H9 (cell line): Measurements from ENCODE around the gene ZNF709. TPM values are rescaled to one million over a fixed set of nuclear protein-coding genes. Genes with fewer than 3 reads are reported as not detected.

Source experiments
- DNase-seq: peaks from one replicate; pipeline ENCODE4 v3.0.0-alpha.2; 2017
- H2AFZ ChIP-seq: one replicate; pipeline ENCODE4 v1.6.1; 2013; ENCODE audit warnings: mild to moderate bottlenecking, low read length, control low read depth, moderate library complexity
- H2AK5ac ChIP-seq: 2 replicates; pipeline ENCODE4 v1.6.1; 2013; ENCODE audit warnings: low read length, control low read depth, mixed read lengths; ENCODE audit not compliant: insufficient read length
- H2BK120ac ChIP-seq: one replicate; pipeline ENCODE4 v1.6.1; 2013; ENCODE audit warnings: low read depth, mild to moderate bottlenecking, low read length, control low read depth, inconsistent platforms; ENCODE audit not compliant: poor library complexity, severe bottlenecking
- H2BK12ac ChIP-seq: 2 replicates; pipeline ENCODE4 v1.6.1; 2013; ENCODE audit warnings: low read length, control low read depth, mixed read lengths, low read depth; ENCODE audit not compliant: insufficient read length
- H2BK15ac ChIP-seq: 2 replicates; pipeline ENCODE4 v1.6.1; 2013; ENCODE audit warnings: low read depth, low read length, control low read depth
- H2BK20ac ChIP-seq: one replicate; pipeline ENCODE4 v1.6.1; 2013; ENCODE audit warnings: low read depth, mild to moderate bottlenecking, low read length, control low read depth, inconsistent platforms; ENCODE audit not compliant: poor library complexity, severe bottlenecking
- H2BK5ac ChIP-seq: 2 replicates; pipeline ENCODE4 v1.6.1; 2013; ENCODE audit warnings: low read length, control low read depth, mixed read lengths; ENCODE audit not compliant: insufficient read length
- H3K14ac ChIP-seq: 2 replicates; pipeline ENCODE4 v1.6.1; 2013; ENCODE audit warnings: low read length, control low read depth; ENCODE audit not compliant: insufficient read depth
- H3K18ac ChIP-seq: 2 replicates; pipeline ENCODE4 v1.6.1; 2013; ENCODE audit warnings: low read depth, mild to moderate bottlenecking, mixed read lengths, low read length, control low read depth; ENCODE audit not compliant: insufficient read length
- H3K23ac ChIP-seq: 2 replicates; pipeline ENCODE4 v1.6.1; 2013; ENCODE audit warnings: low read length, control low read depth, mixed read lengths, low read depth; ENCODE audit not compliant: insufficient read length
- H3K23me2 ChIP-seq: 2 replicates; pipeline ENCODE4 v1.6.1; 2013; ENCODE audit warnings: low read depth, mild to moderate bottlenecking, mixed read lengths, low read length, control low read depth; ENCODE audit not compliant: insufficient read length, poor library complexity, severe bottlenecking
- H3K27ac ChIP-seq: 2 replicates; pipeline ENCODE4 v1.5.1; 2013; ENCODE audit warnings: low read length, control low read depth, mixed read lengths, low read depth; ENCODE audit not compliant: insufficient read length
- H3K27me3 ChIP-seq: 2 replicates; pipeline ENCODE4 v1.6.1; 2013; ENCODE audit warnings: low read length, control low read depth, inconsistent platforms; ENCODE audit not compliant: insufficient read depth
- H3K4ac ChIP-seq: 2 replicates; pipeline ENCODE4 v1.6.1; 2013; ENCODE audit warnings: low read depth, mild to moderate bottlenecking, control low read depth, inconsistent platforms, low read length, moderate library complexity
- H3K4me1 ChIP-seq: 2 replicates; pipeline ENCODE4 v1.6.1; 2013; ENCODE audit warnings: low read length, control low read depth, inconsistent platforms; ENCODE audit not compliant: insufficient read depth
- H3K4me2 ChIP-seq: 2 replicates; pipeline ENCODE4 v1.6.1; 2013; ENCODE audit warnings: low read length, control low read depth, mixed read lengths; ENCODE audit not compliant: insufficient read length, insufficient read depth
- H3K56ac ChIP-seq: 2 replicates; pipeline ENCODE4 v1.6.1; 2013; ENCODE audit warnings: low read depth, mild to moderate bottlenecking, mixed read lengths, low read length, control low read depth; ENCODE audit not compliant: insufficient read length
- H3K79me1 ChIP-seq: 2 replicates; pipeline ENCODE4 v1.6.1; 2013; ENCODE audit warnings: low read depth, mild to moderate bottlenecking, moderate library complexity, low read length, control low read depth, inconsistent platforms; ENCODE audit not compliant: insufficient read depth, poor library complexity, severe bottlenecking
- H3K79me2 ChIP-seq: 2 replicates; pipeline ENCODE4 v1.6.1; 2013; ENCODE audit warnings: low read length, control low read depth, inconsistent platforms; ENCODE audit not compliant: insufficient read depth
- H3K9ac ChIP-seq: 2 replicates; pipeline ENCODE4 v1.6.1; 2013; ENCODE audit warnings: low read length, control low read depth, mixed read lengths; ENCODE audit not compliant: insufficient read length; ENCODE audit errors: extremely low read depth
- H3K9me3 ChIP-seq: one replicate; pipeline ENCODE4 v1.6.1; 2013; ENCODE audit warnings: low read depth, low read length, inconsistent platforms; ENCODE audit not compliant: control insufficient read depth
- H3T11ph ChIP-seq: one replicate; pipeline ENCODE4 v1.6.1; 2013; ENCODE audit warnings: mild to moderate bottlenecking, low read length, control low read depth, inconsistent platforms
- H4K20me1 ChIP-seq: one replicate; pipeline ENCODE4 v1.6.1; 2013; ENCODE audit not compliant: control insufficient read depth, insufficient read length, insufficient read depth
- H4K5ac ChIP-seq: 2 replicates; pipeline ENCODE4 v1.6.1; 2013; ENCODE audit warnings: low read depth, mild to moderate bottlenecking, mixed read lengths, low read length, control low read depth; ENCODE audit not compliant: insufficient read length
- H4K8ac ChIP-seq: replicated peaks from 2 replicates; pipeline ENCODE4 v1.6.1; 2013; ENCODE audit warnings: low read length, control low read depth, mixed read lengths, low read depth; ENCODE audit not compliant: insufficient read length
- H4K91ac ChIP-seq: 2 replicates; pipeline ENCODE4 v1.6.1; 2013; ENCODE audit warnings: low read depth, mild to moderate bottlenecking, moderate library complexity, mixed read lengths, low read length, control low read depth; ENCODE audit not compliant: insufficient read length
- H3K27ac Mint-ChIP-seq, 3 experiments: 2 replicates in 2 of 3; 3 replicates in 1 of 3; pipeline ENCODE4 v1.8.0; 2020 to 2021; ENCODE audit warnings: mixed read lengths in 3 of 3, mild to moderate bottlenecking in 1 of 3, moderate library complexity in 1 of 3
- H3K27me3 Mint-ChIP-seq: 2 replicates; pipeline ENCODE4 v1.8.0; 2021; ENCODE audit warnings: low read depth, mild to moderate bottlenecking, moderate library complexity, mixed read lengths
- H3K36me3 Mint-ChIP-seq, 3 experiments: 2 replicates in 2 of 3; 3 replicates in 1 of 3; pipeline ENCODE4 v1.8.0; 2020 to 2021; ENCODE audit warnings: low read depth in 3 of 3, mixed read lengths in 3 of 3; ENCODE audit not compliant: insufficient read depth in 1 of 3
- H3K4me1 Mint-ChIP-seq, 2 experiments: 2 replicates each; pipeline ENCODE4 v1.8.0; 2020; ENCODE audit warnings: mixed read lengths in 2 of 2
- H3K4me3 Mint-ChIP-seq, 2 experiments: 2 replicates in 1 of 2; 3 replicates in 1 of 2; pipeline ENCODE4 v1.8.0; 2020 to 2021; ENCODE audit warnings: mild to moderate bottlenecking in 2 of 2, mixed read lengths in 2 of 2, moderate library complexity in 1 of 2
- H3K9me3 Mint-ChIP-seq, 2 experiments: 2 replicates in 1 of 2; 3 replicates in 1 of 2; pipeline ENCODE4 v1.8.0; 2020; ENCODE audit warnings: mild to moderate bottlenecking in 2 of 2, mixed read lengths in 2 of 2, moderate library complexity in 1 of 2
- WGBS: extraction: QIAGEN DNeasy Blood & Tissue Kit; methylation state at CpG from one replicate; pipeline ENCODE4 v1.1.7; 2013; ENCODE audit warnings: missing lambda C conversion rate, low lambda C conversion rate, mixed read lengths; ENCODE audit not compliant: insufficient read length; ENCODE audit errors: extremely low coverage; 5-methylcytosine and 5-hydroxymethylcytosine counted together
- total RNA-seq: library from RNA; stranded (reverse); gene quantifications from 2 replicates; pipeline ENCODE4 v1.2.1, GENCODE V29; 2021
- TF ChIP-seq, protein P1 (sequence below): fragments of 200-600 bp; sonication (generic); conservative IDR thresholded peaks from 3 replicates; pipeline ENCODE4 v1.8.0; 2021; ENCODE audit warnings: antibody characterized with exemption, mild to moderate bottlenecking

Gene ZNF709
- total RNA-seq, 1 experiment from 2014 or later: 2.1 TPM

- WGBS: no CpG with 5 or more reads among the region's 35 CpGs
- Histone ChIP-seq H3K14ac (no peak overlapping the region), H2BK20ac (no peak overlapping the region), H4K20me1 (no peaks in the 10 kb centered on the region), H2BK15ac (no peak overlapping the region), H3K4me2 (no peak overlapping the region), H3K79me1 (no peaks in the 10 kb centered on the region), H3K27ac (no peak overlapping the region), H4K8ac (no peak overlapping the region), H3K56ac (no peak overlapping the region), H3K9me3 (peaks cover 8% of the 10 kb centered on the region), H4K91ac (no peak overlapping the region), H3K18ac (no peak overlapping the region), H3K9ac (no peak overlapping the region), H3K27me3 (no peaks in the 10 kb centered on the region), H3K79me2 (no peaks in the 10 kb centered on the region), H3K23me2 (no peaks in the 10 kb centered on the region), H4K5ac (no peak overlapping the region), H3K23ac (no peak overlapping the region), H2BK12ac (no peak overlapping the region), H3K4ac (no peak overlapping the region), H3K4me1 (no peaks in the 10 kb centered on the region), H2BK5ac (no peak overlapping the region), H2AK5ac (no peak overlapping the region), H2BK120ac (no peak overlapping the region), H3T11ph (no peak overlapping the region), H2AFZ (no peak overlapping the region)
- H3K4me1 Mint-ChIP-seq: no peaks in the 10 kb centered on the region
- peaks cover 13 to 28% (median 22%) of the 10 kb centered on the region in 3 experiments for H3K36me3 Mint-ChIP-seq
- H3K27ac Mint-ChIP-seq: no peak overlapping the region
- DNase-seq: peak; percentile 39
- H3K27me3 Mint-ChIP-seq: no peaks in the 10 kb centered on the region; the same call in 1 of the 2 replicates
- H3K9me3 Mint-ChIP-seq: peaks cover 53 to 68% of the 10 kb centered on the region in 2 experiments
- TF ChIP-seq, protein P1, sequence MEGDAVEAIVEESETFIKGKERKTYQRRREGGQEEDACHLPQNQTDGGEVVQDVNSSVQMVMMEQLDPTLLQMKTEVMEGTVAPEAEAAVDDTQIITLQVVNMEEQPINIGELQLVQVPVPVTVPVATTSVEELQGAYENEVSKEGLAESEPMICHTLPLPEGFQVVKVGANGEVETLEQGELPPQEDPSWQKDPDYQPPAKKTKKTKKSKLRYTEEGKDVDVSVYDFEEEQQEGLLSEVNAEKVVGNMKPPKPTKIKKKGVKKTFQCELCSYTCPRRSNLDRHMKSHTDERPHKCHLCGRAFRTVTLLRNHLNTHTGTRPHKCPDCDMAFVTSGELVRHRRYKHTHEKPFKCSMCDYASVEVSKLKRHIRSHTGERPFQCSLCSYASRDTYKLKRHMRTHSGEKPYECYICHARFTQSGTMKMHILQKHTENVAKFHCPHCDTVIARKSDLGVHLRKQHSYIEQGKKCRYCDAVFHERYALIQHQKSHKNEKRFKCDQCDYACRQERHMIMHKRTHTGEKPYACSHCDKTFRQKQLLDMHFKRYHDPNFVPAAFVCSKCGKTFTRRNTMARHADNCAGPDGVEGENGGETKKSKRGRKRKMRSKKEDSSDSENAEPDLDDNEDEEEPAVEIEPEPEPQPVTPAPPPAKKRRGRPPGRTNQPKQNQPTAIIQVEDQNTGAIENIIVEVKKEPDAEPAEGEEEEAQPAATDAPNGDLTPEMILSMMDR: peak; percentile 42; the same call in 2 of the 3 replicates
- no peak overlapping the region for H3K4me3 Mint-ChIP-seq
Measured at GRCh38 chr19:12513531-12514061, 29.0 kb upstream of the ZNF709 start.
